GM18498 (cell line): ENCODE results near the gene ZNF595.
A peak's percentile ranks its signal among the peaks of the same experiment; 100 is the strongest.
"Not testable (repeated sequence)": the region's sequence is repeated elsewhere in the genome, so short reads cannot be mapped to it uniquely, and the experiment has no call there.

Experiments
- ATAC-seq: cut with Tn5 transposase; IDR thresholded peaks from one replicate; pipeline ENCODE4 v1.9.1; 2021; ENCODE audit warnings: mild to moderate bottlenecking, moderate library complexity; ENCODE audit not compliant: unreplicated experiment

Gene ZNF595

GRCh38 chr4:85951-86350 lies 32.8 kb downstream of the ZNF595 start:
- ATAC-seq, result no peak

DNA sequence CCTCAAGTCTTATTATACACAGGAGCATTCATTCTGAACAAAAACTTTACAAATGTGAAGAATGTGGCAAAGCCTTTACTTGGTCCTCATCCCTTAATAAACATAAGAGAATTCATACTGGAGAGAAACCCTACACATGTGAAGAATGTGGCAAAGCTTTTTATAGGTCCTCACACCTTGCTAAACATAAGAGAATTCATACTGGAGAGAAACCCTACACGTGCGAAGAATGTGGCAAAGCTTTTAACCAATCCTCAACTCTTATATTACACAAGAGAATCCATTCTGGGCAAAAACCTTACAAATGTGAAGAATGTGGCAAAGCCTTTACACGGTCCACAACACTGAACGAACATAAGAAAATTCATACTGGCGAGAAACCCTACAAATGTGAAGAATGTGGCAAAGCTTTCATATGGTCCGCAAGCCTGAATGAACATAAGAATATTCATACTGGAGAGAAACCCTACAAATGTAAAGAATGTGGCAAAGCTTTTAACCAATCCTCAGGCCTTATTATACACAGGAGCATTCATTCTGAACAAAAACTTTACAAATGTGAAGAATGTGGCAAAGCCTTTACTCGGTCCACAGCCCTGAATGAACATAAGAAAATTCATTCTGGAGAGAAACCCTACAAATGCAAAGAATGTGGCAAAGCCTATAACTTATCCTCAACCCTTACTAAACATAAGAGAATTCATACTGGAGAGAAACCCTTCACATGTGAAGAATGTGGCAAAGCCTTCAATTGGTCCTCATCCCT lies 33.6 kb downstream of the ZNF595 start:
- ATAC-seq, result not testable (repeated sequence)

DNA sequence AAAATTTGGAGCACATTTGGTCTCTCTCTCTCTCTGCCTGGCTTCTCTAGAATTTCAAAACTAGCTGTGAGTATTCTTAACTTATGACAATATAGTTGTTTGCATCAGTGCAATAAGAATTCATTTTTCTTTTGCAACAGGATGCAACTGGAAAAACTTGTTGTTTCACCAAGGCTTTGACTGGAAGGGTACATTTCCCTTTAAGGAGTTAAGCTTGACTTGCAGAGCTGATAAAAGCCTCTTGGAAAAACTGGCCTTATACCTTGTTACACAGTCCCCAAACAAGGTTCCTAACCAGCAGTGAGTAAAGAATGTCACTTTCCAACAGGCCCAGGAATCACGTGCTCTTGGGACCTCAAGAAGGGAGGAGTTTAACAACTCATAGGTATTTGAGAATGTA lies 45.3 kb downstream of the ZNF595 start:
- no peak for ATAC-seq

DNA sequence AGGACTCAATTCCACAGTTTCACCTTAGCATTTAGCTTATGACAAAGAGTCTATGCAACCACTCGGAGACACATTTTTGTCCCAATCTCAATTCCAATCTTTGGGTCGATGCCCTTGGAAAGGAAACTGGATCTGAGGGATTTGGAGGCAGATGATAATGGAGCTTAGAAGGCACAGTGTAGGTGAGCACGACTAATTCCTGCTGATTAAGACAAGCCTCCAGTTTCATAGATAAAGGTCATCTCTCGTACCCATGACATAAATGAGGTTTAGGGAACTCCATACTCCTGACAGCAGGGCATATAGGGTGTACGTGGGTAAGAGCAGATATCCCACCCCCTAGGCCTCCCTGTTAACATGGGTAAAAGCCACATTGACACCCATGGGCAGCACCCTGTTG lies 46.7 kb downstream of the ZNF595 start:
- no peak for ATAC-seq

GRCh38 chr4:107083-107443 lies 53.9 kb downstream of the ZNF595 start:
- no peak for ATAC-seq

DNA sequence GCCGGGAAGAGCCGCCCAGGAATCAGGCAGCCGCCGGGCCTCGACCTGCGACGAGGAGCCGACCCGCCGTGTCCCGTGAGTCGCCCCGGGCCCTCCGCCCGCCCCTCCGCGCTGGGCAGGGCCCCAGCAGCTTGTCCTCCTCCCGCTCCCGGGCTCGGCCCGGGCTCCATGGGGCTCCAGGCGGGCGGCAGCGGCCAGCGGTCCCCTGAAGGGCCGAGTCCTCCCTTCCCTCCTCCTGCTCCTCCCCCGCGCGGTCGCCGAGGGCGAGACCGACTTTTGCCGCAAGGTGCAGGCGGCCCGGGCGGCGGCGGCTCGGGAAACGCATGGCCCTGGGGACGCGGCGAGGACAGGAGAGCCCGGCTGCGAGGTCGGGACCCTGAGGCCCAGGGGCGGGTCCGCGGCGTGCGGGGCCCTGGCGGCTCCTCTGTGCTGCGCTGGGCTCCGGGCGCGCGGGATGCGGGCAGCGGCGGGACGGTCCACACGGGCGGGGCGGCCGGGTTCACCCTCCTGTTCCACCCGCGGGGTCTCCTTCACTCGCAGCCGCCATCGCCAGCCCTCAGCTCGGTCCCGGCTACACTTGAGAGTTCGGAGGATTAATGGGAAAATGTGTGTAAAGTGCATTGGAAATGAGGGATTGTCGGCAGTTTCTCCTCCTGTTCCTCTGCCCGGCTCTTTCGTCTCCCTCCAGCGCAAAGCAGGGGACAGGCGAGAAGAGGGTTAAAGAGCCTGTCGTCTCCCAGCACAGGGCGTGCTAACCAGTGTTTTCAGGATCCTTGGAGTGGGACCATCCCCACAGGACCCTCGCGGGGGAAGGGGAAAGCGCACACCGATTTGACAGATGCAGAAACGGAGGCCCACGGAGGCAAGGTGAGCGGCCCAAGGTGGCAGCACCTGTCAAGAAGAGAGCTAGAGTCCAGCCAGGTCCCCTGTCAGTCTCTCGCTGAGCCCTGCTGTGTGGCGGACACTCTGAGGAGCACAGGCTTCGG lies 54.6 kb downstream of the ZNF595 start:
- ATAC-seq, result no peak

GRCh38 chr4:112771-113170 lies 59.6 kb downstream of the ZNF595 start:
- no peak for ATAC-seq

- ATAC-seq, result no peak
Observed at GRCh38 chr4:113732-114131, 60.6 kb downstream of the ZNF595 start.

GRCh38 chr4:114149-114548 lies 61.0 kb downstream of the ZNF595 start:
- no peak for ATAC-seq

DNA sequence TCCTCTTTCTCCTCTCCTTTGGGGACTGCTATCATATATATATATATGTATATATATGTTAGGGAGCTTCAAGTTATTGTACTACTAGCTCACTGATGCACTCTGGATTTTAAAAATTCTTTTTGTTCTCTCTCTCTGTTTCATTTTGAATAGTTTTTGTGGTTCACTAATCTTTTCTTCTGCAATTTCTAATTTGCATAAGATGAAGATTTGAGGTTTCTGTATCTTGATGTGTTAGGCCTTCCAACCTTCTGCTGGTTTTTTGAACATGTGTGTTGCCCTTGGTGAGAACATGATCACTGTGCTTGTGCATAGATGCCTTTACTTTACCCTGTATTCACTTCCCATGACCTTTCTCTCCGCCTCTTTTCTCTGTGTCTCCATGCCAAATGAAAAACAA lies 63.4 kb downstream of the ZNF595 start:
- no peak for ATAC-seq

DNA sequence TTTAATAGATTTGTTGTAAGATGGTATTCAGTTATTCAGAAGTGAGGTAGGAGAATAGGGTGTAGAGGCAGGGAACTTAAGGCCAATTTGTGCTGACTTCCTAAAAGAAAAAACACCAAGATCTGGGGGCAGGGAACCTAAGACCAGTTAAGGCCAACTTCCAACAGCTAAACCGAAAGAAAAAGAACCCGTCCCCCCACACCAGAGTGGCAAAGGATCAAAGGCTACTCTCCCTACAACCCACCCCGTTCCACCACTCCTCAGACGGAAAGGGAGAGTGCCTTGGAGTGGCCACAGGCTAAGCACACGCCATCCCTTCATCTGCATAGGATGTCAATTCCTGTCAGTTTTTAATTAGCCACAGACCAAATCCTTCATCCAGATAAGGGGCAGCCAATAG lies 67.5 kb downstream of the ZNF595 start:
- no peak for ATAC-seq

DNA sequence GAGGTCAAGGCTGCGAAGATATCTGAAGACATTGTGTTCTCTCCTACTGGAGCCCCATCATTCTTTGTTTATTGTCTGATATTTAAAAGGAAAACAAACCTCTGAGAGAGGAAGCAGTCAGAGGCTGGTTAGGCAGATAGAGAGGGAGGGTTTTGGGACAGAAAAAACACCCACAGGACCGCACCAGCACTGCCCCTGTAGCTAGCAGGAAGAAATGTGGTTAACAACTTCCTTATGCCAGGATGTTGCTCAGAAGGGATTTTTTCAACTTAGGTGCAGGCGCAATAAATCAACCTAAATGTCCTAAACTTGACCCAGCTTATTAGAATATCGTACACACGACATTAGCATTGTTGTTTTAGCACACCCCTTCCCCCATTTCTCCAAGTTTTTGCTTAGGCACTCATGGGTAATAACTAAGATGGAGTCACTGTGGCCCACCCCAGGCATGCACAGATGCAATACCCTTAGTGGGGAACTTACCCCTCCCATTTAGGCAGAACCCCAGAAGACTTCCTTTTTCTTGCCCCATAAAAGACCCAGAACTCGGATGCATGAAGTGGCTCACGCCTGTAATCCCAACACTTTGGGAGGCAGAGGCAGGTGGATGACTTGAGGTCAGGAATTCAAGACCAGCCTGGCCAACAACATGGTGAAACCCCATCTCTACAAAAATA lies 68.4 kb downstream of the ZNF595 start:
- no peak for ATAC-seq

DNA sequence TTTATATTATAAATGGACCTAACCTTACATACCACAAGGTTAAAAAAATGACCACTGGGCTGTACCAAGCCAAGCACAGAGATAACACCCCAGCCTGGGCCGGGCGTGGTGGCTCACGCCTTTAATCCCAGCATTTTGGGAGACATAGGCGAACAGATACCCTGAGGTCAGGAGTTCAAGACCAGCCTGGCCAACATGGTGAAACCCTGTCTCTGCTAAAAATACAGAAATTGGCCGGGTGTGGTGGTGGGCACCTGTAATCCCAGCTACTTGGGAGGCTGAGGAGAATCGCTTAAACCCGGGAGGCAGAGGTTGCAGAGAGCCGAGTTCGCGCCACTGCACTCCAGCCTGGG lies 70.8 kb downstream of the ZNF595 start:
- ATAC-seq, result not testable (repeated sequence)

DNA sequence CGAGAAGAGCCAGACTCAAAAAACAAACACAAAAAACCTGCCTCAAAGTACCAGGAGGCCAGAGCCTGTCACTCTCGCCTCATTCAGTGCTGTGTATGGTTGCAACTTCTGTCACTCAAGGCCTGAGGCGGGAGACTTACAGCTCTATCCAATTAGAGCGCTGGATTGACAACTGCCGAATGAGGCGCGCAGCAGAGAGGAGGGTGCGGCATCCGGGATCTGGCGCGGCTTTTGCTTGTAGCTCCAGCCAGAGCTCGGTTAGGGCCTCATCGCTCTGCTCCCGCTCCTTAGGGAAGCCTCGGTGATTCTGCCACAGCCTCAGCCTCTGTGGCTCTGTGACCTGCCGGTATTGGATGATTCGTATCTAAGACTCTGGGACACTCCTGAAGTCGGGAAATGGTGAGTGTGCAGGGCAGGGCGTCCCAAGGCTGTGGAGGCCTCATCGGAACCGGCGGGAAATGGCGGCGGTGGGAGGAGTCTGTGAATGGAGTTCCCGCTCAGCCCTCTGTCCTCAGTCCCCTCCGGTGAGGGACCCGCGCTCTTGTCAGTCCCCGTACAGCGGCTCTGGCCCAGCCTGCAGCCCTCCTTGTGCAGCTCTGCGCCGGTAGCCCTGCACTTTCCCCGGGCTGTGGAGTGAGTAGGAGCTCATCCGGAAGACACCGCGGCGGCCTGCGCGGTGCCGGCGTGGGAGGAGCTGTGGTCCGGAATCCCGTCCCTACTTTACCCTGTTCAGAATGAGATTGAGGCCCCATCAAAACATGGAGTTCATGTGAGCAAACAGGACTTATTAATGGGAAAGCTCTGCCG lies 71.4 kb downstream of the ZNF595 start, which contains the start of gene ZNF718:
Gene ZNF718, plus strand, starts transcription at position 227 of the 807 bp plus-strand sequence. Its CDS starts 170 bp downstream, at position 397.
- ATAC-seq, result peak; percentile 99

DNA sequence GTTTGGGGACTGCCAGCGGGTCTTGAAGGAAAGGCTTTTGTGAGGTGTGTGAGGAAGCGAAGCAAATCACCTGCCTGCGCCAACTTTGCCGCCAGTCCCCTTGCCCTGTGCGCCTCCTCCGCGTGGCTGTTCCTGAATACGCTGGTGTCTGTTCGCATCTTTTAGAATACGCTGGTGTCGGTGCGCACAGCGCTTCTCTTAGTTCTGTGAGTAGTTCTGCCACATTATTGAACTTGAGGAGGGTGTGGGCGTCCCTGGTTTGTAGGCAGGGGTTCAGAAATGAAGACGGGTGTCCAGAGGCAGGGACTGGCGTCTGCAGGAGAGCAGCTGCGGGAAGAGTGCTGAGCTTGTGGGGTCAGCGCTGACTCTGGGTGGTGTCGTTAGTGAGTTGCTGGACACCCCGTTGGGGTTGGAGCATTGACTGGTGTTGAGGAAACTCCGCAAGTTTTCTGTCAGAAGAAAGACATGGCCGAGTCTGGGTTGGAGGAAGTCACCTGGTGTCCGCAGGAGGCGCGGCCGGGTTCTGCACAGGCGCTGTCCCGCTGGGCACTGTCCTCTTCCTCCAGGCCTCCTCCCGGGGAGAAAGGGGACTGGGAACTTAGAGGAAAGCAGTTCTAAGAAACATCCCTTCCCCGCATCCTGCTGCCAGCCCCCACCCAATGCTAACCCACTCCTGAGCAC lies 72.1 kb downstream of the ZNF595 start:
- peak; percentile 18 for ATAC-seq

DNA sequence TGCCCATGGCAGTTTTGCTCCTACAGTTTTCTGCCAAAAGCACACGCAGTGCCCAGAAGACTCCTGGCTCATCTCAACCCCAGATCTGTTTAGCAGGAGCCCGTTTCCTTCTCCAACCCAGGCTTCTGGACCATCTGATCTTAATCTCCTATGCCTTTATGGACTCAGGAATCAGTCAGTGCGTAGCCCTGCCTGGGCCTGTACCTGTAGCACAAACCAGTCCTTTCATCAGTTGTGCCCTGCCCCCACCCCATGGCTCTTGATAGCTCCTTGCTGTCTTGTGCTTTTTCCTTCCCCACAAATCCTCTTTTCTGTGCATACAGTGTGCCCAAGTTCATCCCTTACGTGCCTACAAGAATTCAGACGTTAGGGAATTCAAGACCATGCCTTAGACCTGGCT lies 72.7 kb downstream of the ZNF595 start:
- ATAC-seq, result no peak

GRCh38 chr4:132483-132882 lies 79.4 kb downstream of the ZNF595 start:
- no peak for ATAC-seq
